Tongue (tissue), 2 donors: ENCODE results near the gene EFHC1. TPM values are rescaled to one million over a fixed set of nuclear protein-coding genes. Genes with fewer than 3 reads are reported as not detected.
"Not testable (repeated sequence)": the region's sequence is repeated elsewhere in the genome, so short reads cannot be mapped to it uniquely, and the experiment has no call there.

Experiments used
- DNase-seq: peaks from one replicate; pipeline ENCODE4 v3.0.0-alpha.2; 2015
- total RNA-seq: library from RNA; depleted of rRNA; stranded (reverse); fragments of >200 nt; gene quantifications from one replicate; pipeline ENCODE4 v1.2.3, GENCODE V29; 2014

The EFHC1 gene
- total RNA-seq, 1 donor from 2014 or later = 26.7 TPM

DNA sequence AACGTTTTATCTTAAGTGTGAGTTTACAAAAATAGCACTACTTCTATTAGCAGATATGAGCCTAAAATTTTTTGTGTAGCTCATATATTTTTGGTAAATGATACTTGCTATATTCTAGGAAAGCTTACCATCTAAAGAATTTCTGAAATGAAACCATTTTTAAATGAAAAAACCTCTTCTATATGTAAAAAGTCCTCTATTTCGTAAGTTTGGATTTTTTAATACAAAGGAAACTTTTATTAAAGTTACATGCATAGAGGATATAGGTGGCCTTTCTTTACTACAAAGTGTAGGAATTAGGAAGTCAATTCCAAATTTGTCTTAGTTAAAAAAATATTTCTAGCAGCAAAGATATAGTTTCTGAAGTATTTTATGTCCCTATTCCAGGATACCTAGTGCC lies 18.8 kb downstream of the EFHC1 start:
- DNase-seq = no peak

DNA sequence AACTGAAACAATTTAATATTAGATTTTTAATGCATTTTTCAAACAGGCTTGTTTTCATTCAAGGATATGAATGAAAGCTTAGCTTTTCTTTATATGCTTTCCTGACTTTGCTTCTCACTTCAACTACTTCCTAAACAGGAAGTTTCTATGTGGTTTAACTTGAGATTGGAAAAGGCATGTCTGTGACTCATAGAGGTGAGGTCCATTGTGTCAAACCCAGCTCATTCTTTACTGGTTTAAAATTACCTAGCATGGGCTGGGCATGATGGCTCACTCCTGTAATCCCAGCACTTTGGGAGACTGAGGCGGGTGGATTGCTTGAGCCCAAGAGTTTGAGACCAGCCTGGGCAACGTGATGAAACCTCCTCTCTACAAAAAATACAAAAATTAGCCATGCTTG lies 34.4 kb downstream of the EFHC1 start:
- DNase-seq = no peak

DNA sequence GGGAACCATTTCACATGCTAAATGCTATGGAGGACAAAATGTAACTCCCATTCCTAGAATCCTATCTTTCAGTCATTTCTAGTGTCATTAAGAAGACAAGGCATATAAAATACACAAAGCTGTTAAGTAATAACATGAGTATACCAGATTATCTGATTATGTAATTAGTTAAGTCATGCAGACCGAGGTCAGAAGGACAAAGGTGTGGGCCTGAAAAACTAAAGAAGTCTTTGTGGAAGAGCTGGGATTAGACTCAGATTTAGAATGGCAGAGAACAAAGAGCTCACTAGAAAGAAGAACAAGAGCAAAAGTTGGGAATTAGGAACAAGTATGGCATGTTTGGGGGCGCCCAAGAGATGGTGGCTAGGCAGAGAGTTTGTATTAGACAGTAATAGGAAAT lies 37.0 kb downstream of the EFHC1 start:
- no peak for DNase-seq

DNA sequence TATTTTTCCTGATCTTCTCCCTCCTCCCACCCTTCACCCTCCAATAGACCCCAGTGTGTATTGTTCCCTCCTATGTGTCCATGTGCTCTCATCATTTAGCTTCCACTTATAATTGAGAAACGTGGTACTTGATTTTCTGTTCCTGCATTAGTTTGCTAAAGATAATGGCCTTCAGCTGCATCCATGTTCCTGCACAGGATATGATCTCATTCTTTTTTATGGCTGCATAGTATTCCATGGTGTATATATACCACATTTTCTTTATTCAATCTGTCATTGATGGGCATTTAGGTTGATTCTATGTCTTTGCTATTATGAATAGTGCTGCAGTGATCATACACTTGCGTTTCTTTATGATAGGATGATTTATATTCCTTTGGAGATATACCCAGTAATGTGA lies 41.1 kb downstream of the EFHC1 start:
- DNase-seq = not testable (repeated sequence)

DNA sequence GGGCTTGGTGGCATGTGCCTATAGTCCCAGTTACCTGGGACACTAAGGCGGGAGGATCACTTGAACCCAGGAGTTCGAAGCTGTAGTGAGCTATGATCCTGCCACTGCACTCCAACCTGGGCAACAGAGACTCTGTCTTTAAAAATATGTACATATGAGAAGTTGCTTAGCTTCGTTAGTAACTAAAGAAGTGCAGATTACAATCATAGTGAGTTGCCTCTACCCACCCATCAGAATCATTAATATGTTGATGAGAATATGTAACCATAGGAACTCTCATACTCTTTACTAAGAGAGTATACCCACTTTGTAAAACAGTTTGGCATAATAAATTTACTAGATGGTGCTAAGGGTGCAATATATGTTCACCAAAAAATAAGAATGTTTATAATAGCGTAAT lies 54.0 kb downstream of the EFHC1 start:
- DNase-seq = no peak

DNA sequence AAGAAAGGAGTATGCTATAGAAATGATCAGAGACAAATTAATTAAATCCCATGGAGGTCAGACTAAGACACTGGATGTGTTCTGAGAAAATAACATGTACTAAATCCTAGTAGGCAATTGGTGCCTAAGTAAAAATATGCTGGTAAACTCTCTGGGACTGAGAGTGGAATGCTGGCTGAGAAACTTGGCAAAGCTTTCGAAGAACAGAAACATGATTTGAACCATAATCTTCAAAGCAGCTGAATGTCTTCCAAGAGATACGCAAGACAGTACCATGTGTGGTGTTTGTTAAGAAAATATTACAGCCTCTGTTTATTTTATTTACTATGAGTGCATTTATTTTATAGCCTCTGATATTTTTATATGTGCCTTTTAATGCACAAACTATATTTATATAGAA lies 55.2 kb downstream of the EFHC1 start:
- no peak for DNase-seq

DNA sequence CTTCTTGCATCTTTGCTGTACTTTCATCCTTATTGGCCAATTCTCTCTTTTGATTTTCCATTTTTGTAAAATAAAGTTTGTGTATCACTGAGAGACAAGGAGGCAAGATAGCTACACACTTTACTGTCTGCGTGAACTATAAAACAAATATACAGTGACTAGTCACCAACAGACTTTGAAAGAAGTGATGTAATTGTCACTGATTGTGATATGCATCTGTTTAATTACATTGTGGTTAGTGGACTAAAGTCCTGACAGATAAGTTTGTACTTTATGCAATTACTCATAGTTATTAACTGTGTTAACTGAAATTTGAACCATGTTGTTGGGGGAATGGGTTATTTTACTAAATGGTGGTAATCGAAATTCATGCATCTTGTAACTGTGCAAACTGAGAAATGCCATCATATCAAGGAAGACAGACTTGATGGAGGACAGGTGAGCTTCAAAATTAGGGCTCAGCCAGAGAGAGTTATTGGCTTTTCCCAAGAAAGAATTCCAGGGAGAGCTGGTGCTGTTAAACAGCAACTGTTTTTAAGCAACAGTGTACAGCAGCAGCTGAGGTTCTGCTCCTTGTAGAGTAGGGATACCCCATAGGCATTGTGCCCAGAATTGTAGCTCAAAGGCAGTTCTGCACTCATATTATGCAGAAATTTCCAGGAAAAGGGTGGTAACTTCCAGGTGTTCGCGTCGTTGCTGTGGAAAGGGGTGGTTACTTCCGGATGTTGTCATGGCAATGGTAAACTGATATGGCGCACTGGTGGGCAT lies 62.9 kb downstream of the EFHC1 start:
- DNase-seq = peak; percentile 63

DNA sequence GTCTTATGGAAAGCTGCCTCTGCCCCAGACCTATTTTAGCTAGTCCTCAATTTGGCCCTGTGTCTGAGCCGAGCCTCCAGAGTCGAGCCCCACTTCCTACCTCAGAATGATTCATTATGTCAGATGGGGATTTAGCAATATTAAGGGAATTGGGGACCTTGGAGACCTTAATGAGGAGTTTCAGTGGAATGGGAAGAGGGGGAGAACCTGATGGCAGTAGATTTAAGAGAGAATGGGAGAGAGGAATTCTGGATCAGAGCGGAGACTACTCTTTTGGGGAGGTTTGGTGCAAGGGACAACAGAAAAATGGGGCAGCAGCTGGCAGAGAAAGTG lies 63.5 kb downstream of the EFHC1 start:
- DNase-seq = no peak

DNA sequence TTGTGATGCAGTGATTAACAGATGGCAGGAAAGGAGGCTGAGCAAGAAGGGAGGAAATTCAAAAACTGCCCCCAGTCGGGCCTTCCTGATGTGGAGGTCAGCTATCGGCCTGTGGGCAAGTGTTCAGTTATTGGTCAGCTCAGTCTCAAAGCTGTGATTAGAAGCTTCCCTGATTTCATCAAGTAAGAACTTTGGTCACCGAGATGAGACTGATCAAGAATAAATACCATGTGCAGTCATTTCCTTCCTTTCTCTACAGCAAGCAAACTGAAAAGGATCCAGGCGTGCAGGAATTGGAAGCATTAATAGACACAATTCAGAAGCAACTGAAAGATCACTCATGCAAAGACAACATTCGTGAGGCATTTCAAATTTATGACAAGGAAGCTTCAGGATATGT lies 69.7 kb downstream of the EFHC1 start:
- DNase-seq = no peak

DNA sequence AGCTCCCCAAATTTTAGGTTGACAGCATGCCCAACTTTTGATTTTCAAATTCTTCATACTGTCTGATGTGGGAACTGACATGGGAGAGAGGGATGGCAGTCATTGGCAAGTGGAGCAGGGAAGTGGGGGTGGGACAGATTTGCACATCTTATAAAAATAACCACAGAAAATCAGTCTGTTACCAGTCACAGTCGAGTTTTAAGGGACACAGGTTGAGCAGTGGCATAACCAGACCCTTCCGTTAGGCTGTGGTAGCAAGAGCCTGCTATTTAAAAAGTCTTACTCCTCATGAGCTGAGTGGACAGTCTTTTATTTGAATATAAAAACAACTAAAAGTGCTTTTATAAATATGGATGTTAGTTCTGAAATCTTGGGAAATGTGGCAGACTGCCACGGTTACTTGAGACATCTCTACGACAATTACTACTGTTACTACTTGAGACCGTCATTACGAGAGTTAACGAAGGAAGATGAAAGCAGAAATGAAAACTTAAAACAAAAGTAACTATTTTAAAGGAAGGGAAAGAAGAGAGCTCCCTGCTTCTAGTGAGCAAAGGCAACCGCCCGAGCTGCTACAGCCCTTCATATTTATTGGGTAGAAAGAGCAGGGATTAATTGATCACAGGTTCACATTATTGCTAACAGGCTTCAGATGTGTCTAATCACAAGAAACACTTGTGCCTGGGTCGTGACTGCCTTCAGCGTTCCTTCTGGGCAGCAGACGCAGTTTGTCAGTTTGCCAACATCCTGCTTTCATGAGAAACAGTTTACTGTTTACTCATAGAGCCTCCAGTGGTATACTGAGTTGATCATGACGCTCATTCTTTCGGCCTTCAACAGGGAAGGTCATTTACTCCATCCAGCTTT lies 71.3 kb downstream of the EFHC1 start:
- DNase-seq = no peak

DNA sequence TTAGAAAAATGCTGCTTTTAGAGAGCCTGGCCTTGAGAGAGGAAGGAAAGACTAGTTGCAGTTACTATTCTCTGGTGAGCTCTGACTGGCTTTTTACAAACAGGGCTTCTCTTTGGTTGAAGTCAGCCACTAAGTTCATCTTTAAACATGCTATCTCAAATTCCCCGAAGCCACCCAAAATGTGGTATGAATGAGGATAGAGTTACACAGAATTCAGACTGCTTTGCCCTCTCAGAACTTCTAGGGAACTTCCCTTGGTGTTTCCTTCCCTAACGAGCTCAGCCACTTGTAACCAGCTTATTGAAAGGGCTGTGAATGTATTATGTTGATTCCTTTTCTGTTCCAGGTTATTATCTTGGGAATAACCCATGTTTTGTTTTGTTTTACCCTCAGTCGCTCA lies 73.5 kb downstream of the EFHC1 start:
- no peak for DNase-seq

DNA sequence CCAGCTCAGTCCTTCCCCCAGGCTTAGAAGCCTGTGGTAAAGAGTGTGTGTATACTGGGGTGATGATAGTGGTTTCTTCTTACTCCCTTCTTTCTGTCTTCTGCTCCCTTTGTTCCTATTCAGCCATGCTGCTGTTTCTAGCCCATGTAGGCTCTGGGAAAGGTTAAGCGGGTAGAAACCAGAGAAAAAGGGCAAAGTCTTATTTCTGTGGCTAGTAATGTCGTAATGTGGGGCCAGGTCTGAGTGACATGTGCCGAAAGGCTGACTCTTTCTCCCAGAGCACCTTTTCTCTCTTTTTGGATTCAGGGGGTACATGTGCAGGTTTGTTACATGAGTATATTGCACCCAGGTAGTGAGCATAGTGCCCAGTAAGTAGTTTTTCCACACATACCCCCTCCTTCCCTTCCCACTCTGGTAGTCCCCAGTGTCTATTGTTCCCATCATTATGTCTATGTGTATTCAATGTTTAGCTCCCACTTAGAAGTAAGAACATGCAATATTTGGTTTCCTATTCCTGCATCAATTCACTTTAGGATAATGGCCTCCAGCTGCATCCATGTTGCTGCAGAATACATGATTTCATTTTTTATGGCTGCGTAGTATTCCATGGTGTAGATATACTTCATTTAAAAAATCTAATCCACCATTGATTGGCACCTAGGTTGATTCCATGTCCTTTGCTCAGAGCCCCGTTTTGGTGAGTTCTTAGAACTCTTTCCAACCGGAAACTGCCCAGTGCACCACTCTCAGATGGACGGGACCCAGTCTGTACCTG lies 74.3 kb downstream of the EFHC1 start:
- no peak for DNase-seq

DNA sequence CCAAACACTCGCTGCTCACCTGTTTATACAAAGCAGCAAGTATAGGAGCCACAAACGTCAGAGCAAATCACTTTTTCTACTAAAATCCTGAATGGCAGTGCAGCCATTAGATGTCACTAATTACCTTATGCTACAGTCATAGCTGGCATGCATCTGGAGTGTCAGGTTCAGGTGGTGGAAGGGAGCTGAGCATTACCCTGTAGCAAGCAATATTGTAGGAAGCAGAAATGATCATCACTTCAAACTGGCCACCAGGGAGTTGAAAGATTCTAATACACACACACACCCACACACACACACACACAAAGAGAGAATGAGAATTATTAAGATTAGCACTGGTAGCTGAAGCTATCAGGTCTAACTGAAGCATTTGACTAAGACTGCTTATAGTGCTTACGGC lies 75.8 kb downstream of the EFHC1 start:
- DNase-seq = no peak

DNA sequence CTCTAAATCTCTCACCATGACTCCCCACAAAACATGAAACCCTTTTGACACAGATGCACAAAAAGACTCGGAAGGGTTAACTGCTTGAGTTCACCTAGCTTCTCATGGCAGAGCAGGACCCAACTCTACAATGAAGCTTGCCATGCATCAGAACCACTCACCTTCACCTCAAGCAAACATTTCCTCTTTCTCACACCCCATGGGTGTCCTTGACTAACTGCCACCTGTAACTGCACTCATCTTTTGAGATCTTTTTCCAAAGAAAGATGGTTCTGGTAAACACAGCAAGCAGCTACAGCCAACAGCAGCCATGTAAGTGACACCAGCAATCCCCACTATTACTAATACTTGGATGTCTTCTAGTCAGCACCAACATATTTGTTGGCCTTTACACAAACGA lies 76.5 kb downstream of the EFHC1 start:
- no peak for DNase-seq

DNA sequence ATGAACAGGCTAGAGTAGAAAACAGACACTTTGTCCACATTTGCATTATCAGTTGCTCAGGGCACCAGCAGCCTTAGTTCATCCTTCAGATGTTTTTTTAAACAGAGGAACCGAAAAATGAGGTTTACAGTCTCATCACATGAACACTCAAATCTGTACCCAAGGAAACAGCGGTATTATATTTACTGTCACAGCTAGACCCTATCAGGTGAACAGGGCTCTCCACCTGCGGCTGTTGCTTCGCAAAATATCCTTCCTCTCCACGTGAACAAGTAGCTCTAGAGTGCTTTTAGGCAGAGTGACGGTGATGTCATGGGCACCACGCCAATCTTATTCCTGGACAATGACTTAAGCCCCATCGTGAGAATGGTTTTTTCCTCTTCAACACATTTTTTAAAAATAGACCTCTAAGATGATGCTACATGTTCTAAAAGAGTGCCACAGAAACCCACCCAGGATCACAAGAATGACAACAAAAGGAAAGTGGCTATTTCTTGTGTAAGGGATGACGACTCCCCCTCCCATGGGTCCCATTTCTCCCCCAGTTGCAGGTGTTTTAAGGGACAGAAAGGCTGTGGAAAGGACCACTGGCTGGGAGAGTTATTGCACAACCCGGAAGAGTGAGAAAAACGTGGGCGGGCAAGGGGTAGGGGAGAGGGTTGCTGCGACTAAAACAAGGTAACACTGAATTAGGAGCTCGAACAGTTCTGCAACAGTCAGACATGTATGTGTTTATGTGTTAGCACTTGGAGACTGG lies 77.7 kb downstream of the EFHC1 start:
- peak; percentile 56 for DNase-seq

DNA sequence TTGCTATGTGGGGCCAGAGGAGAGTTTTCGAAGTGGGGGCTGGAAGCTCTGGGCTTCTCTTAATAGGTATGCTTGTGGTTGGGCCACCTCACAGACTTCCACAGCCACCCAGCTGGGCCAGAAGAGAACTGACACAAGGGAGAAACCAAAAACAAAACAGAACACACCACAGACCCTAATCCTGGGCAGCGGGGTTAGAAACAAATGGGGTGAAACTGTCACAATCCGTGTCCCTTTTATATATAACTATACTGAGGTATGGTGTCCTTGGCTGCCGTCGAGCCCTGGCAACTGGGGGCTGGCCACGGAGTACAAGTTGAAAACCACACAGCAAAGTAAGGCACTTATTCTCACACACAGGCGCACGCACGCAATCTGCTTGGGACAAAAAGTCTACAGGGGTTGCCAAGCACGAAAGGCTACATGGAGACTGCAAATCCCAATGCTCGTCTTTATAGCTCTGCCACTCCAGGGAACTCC lies 78.4 kb downstream of the EFHC1 start:
- no peak for DNase-seq

DNA sequence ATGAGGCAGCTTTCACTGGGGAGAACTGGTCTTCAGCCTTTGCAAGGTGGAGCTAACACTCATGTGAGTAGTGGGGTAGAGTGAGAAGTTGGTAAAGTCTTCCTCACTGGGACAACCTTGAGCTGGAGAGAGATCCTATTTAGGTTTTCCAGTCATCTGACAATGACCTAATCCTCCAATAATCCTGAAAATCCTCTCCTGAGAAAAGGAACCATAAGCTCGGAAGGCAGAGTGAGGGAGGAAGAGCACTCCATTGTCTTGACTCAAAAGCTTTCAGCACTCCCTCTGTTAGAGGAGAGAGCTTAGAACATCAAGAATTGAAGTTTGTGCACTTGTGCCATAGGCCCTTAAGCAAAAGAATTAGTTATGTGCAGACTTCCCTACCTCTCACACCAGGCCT lies 78.9 kb downstream of the EFHC1 start:
- no peak for DNase-seq

DNA sequence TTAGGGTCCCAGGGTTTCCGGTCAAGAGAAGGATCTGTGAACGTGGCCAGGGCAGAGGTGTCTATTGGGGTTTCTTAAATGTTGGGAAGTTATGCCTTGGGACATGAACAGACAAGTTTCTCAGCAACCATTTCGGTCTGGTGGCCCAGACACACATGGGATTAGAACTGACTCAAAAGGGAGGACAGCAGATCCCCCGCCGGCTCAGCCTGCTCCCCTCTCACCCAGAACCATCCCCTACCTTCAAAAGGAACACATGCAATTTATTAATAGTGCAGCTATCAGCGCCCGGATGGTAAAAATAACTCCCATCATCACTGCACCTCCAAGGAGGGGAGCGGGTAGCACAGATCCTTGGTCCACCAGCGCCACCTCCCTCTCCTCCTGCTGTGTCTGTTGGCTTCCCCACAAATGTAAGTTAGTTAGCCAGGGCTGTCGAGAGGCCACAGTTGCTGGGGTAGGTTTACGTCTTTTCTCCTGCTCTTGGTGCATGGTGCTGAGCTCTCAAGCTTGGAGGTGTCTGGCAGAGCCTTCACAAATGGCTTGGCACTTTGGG lies 79.6 kb downstream of the EFHC1 start:
- DNase-seq = peak; percentile 63

DNA sequence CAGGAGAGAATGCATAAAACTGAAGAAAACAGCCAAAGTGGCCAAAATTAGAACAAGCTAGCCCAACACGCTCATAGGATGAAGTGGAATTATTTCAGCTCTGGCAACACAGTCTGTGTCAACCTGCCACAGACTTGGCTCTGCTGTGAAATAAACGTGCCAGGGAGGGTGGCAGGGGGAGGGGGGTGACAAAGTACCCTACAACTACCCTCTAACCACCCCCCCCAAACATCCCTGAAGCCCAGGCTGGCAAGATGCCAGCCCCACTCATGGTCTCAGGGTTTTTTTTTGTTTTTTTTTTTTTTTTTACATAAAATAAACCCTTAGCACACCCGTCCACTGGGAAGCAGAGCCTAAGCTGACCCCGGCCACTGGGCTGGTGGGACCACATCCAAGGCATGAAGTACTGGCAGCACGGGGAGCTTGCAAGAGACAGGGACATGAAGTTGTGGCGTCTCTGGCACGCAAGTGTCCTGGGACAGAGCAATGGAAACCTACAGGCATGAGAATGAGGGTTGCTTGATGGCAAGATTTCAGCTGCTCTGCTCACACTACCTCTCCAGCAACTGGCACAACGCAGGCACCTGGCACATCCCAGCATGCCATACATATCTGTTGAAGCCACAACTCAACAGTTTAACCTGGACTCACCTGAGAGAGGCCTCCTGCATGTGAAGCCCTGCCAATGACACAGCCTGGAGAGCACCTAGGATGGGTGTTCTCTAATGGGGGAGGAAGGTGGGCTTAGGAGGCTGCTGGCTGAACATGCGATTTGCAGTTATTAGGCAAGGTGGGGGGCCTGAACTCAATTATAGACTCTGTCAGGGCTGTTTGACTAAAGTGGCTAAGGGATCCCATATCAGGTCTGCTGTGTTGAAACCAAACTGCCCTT lies 80.3 kb downstream of the EFHC1 start:
- no peak for DNase-seq

DNA sequence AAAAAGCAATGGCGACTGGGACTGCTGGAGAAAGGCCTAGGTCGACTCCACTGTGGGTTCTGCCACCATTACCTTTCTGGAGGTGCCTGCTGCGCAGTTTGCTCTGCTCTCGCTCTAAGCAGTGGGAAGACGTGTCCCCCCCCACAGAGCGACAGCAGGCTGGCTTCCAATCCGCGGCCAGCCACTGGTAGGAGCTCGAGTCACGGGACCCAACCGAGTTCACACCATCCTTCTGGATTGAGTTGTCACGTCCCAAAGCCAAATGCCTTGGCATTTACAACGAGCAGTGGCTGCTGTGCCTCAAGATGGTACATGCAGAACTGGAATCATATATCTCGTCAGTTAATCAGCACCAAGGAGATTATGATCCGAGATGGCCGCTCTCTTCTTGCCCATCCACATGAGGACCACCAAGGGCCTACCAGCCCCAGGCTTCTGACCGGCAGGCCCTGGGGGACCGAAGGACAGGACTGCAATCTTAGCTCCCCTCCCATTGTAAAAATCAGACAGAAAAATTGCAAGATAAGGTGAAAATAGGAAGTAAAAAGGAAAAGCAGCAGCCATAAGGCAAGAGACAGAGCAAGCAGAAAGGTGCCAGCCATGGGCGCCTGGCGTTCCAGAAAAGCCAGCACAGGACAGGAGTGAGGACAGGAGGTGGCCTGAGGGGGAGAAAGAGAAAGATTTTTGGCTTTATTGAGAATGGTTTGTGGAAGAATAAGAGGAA lies 82.3 kb downstream of the EFHC1 start:
- no peak for DNase-seq
